Chondrocyte (in vitro differentiated cells): Measurements from ENCODE around the gene HSBP1L1. TPM values are rescaled to one million over a fixed set of nuclear protein-coding genes. Genes with fewer than 3 reads are reported as not detected.
A peak's percentile ranks its signal among the peaks of the same experiment; 100 is the strongest.
"Not testable (repeated sequence)": the region's sequence is repeated elsewhere in the genome, so short reads cannot be mapped to it uniquely, and the experiment has no call there.

Experiments used
- DNase-seq: peaks from one replicate; pipeline ENCODE4 v3.0.0; 2021; ENCODE audit warnings: mixed read lengths, low spot score
- H3K27ac Mint-ChIP-seq: one replicate; pipeline ENCODE4 v1.8.0; 2021; ENCODE audit warnings: mild to moderate bottlenecking, moderate library complexity, mixed read lengths; ENCODE audit not compliant: unreplicated experiment
- H3K27me3 Mint-ChIP-seq: 2 replicates; pipeline ENCODE4 v1.8.0; 2021; ENCODE audit warnings: low read depth, mixed read lengths
- H3K36me3 Mint-ChIP-seq: 2 replicates; pipeline ENCODE4 v1.8.0; 2021; ENCODE audit warnings: low read depth, mixed read lengths
- H3K4me1 Mint-ChIP-seq: 2 replicates; pipeline ENCODE4 v1.8.0; 2021; ENCODE audit warnings: low read depth, mild to moderate bottlenecking, mixed read lengths
- H3K4me3 Mint-ChIP-seq: one replicate; pipeline ENCODE4 v1.8.0; 2021; ENCODE audit warnings: mild to moderate bottlenecking, moderate library complexity, mixed read lengths; ENCODE audit not compliant: unreplicated experiment
- H3K9me3 Mint-ChIP-seq: 2 replicates; pipeline ENCODE4 v1.8.0; 2021; ENCODE audit warnings: low read depth, mixed read lengths
- CTCF ChIP-seq: fragments of 200-600 bp; sonication (generic); IDR thresholded peaks from 2 replicates; pipeline ENCODE4 v1.5.0; 2021; ENCODE audit warnings: antibody characterized with exemption, mild to moderate bottlenecking, moderate library complexity
- total RNA-seq: library from RNA; stranded (reverse); gene quantifications from 3 replicates; pipeline ENCODE4 v1.2.1, GENCODE V29; 2021

HSBP1L1 gene
- total RNA-seq, 1 donor from 2014 or later = 5.4 TPM

- no peak for TF ChIP-seq CTCF
- Mint-ChIP-seq H3K4me3 (peak overlapping the region; percentile 29), H3K36me3 (no peaks in the 10 kb centered on the region), H3K9me3 (peaks cover 3% of the 10 kb centered on the region), H3K4me1 (peaks cover 20% of the 10 kb centered on the region), H3K27ac (peak overlapping the region; percentile 92), H3K27me3 (no peaks in the 10 kb centered on the region)
- no peak for DNase-seq
Observed at GRCh38 chr18:80009661-80010550, 45.5 kb downstream of the HSBP1L1 start.

- Mint-ChIP-seq H3K9me3 (peaks cover 3% of the 10 kb centered on the region), H3K27ac (peak overlapping the region; percentile 92), H3K4me1 (peaks cover 18% of the 10 kb centered on the region), H3K4me3 (peak overlapping the region; percentile 29), H3K27me3 (no peaks in the 10 kb centered on the region), H3K36me3 (no peaks in the 10 kb centered on the region)
- DNase-seq = no peak
- no peak for TF ChIP-seq CTCF
Observed at GRCh38 chr18:80010551-80010906, 46.1 kb downstream of the HSBP1L1 start.

- peaks cover 18% of the 10 kb centered on the region for H3K4me1 Mint-ChIP-seq
- H3K9me3 Mint-ChIP-seq, H3K4me3 Mint-ChIP-seq, H3K27me3 Mint-ChIP-seq, H3K27ac Mint-ChIP-seq, H3K36me3 Mint-ChIP-seq, DNase-seq: not testable (repeated sequence)
Observed at GRCh38 chr18:80011496-80012137, 47.2 kb downstream of the HSBP1L1 start.

GRCh38 chr18:80012714-80013113 lies 48.3 kb downstream of the HSBP1L1 start:
- Mint-ChIP-seq H3K27me3 (no peaks in the 10 kb centered on the region), H3K9me3 (peaks cover 3% of the 10 kb centered on the region), H3K4me1 (peaks cover 18% of the 10 kb centered on the region), H3K4me3 (no peak overlapping the region), H3K36me3 (no peaks in the 10 kb centered on the region), H3K27ac (no peak overlapping the region)
- TF ChIP-seq CTCF = no peak
- no peak for DNase-seq

Other genes with a start within 250 kb of the HSBP1L1 start
- not detected in 3 replicates for gene KCNG2, start 166.7 kb upstream of the HSBP1L1 start, total RNA-seq
- gene SLC66A2, start 13.0 kb upstream of the HSBP1L1 start, total RNA-seq = 27.6 to 32.1 TPM (median 29.1 TPM) in 3 replicates
- gene TXNL4A, start 23.9 kb downstream of the HSBP1L1 start, total RNA-seq = 141 to 143 TPM (median 141 TPM) in 3 replicates
- 25.5 to 26.8 TPM (median 25.9 TPM) in 3 replicates for gene RBFA, start 69.8 kb downstream of the HSBP1L1 start, total RNA-seq
- 15.2 to 17.8 TPM (median 15.3 TPM) in 3 replicates for gene ADNP2, start 144.6 kb downstream of the HSBP1L1 start, total RNA-seq